NT2/D1 (cell line): ENCODE measurements around the gene ATM.

Experiments
- SUZ12 ChIP-seq: IDR thresholded peaks from 2 replicates; pipeline ENCODE4 v1.6.1; 2011; ENCODE audit not compliant: insufficient read length, insufficient read depth; ENCODE audit errors: extremely low read depth
- YY1 ChIP-seq: IDR thresholded peaks from 2 replicates; pipeline ENCODE4 v1.6.1; 2011; ENCODE audit not compliant: insufficient read length, insufficient read depth
- ZNF274 ChIP-seq: IDR thresholded peaks from 2 replicates; pipeline ENCODE4 v1.6.1; 2011; ENCODE audit warnings: mild to moderate bottlenecking, low read depth, low read length

DNA sequence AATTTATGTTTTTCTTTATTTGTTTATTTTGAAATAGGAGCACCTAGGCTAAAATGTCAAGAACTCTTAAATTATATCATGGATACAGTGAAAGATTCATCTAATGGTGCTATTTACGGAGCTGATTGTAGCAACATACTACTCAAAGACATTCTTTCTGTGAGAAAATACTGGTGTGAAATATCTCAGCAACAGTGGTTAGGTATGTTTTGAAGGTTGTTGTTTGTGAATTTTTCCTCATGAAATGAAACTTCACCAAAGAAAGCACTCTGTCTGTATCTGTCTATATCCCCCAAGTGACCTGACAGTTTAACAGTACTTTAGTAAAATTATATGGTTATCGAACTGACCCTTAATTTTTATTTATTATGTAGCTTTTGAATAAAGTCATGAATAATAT lies 12.8 kb downstream of the ATM start:
- TF ChIP-seq SUZ12, result no peak
- TF ChIP-seq YY1, result no peak
- TF ChIP-seq ZNF274, result no peak
